IMR-90 (cell line): ENCODE data around the gene CENPN. TPM values are rescaled to one million over a fixed set of nuclear protein-coding genes. Genes with fewer than 3 reads are reported as not detected.

Experiments
- ATAC-seq: fragments of 200-7000 bp; cut with Tn5 transposase; 2 replicates; pipeline ENCODE4 v1.9.1; 2020; ENCODE audit warnings: low read depth, mild to moderate bottlenecking, moderate library complexity
- BruUV-seq: library from RNA; stranded (reverse); fragments of 400-500 nt; replicated peaks from 2 replicates; lab custom pipeline; 2021; lab: Mats Ljungman, UMichigan
- CTCF ChIA-PET: fragments of 300-600 bp; formaldehyde crosslinking; extraction: SDS; loops from one replicate; lab custom pipeline; 2021; ENCODE audit warnings: antibody characterized with exemption; lab: Yijun Ruan, JAX
- POLR2A ChIA-PET: fragments of 300-600 bp; sonication (Branson Sonifier 250); formaldehyde crosslinking; loops from one replicate; lab custom pipeline; 2022; ENCODE audit warnings: antibody characterized with exemption; ENCODE audit not compliant: unreplicated experiment; lab: Charles Lee
- DNase-seq: peaks from one replicate; pipeline ENCODE4 v3.0.0; 2013
- H2AFZ ChIP-seq: replicated peaks from 2 replicates; pipeline ENCODE3; 2013; ENCODE audit warnings: low read length, mild to moderate bottlenecking; ENCODE audit not compliant: poor library complexity
- H2AK5ac ChIP-seq: 2 replicates; pipeline ENCODE4 v1.6.1; 2013; ENCODE audit warnings: low read depth, low read length, inconsistent platforms
- H2AK9ac ChIP-seq: replicated peaks from 2 replicates; pipeline ENCODE3; 2013; ENCODE audit warnings: mild to moderate bottlenecking, low read depth, low read length, moderate library complexity; ENCODE audit not compliant: poor library complexity
- H2BK120ac ChIP-seq: 2 replicates; pipeline ENCODE4 v1.6.1; 2013; ENCODE audit warnings: low read depth, low read length, inconsistent platforms
- H2BK15ac ChIP-seq: 3 replicates; pipeline ENCODE4 v1.6.1; 2013; ENCODE audit warnings: low read depth, low read length, inconsistent platforms
- H2BK20ac ChIP-seq: 2 replicates; pipeline ENCODE4 v1.6.1; 2013; ENCODE audit warnings: low read depth, mild to moderate bottlenecking, inconsistent platforms, low read length, moderate library complexity
- H2BK5ac ChIP-seq: 2 replicates; pipeline ENCODE4 v1.6.1; 2013; ENCODE audit warnings: mild to moderate bottlenecking, low read depth, low read length, inconsistent platforms; ENCODE audit not compliant: poor library complexity, severe bottlenecking
- H3K14ac ChIP-seq: replicated peaks from 2 replicates; pipeline ENCODE4 v1.6.1; 2013; ENCODE audit warnings: low read depth, low read length, inconsistent platforms
- H3K18ac ChIP-seq: 2 replicates; pipeline ENCODE4 v1.6.1; 2013; ENCODE audit warnings: low read depth, low read length, control low read depth
- H3K23ac ChIP-seq: 2 replicates; pipeline ENCODE4 v1.6.1; 2013; ENCODE audit warnings: low read depth, low read length, inconsistent platforms
- H3K27ac ChIP-seq: 2 replicates; pipeline ENCODE4 v1.5.1; 2013; ENCODE audit warnings: mild to moderate bottlenecking, control low read depth, low read length; ENCODE audit not compliant: insufficient read depth
- H3K27me3 ChIP-seq: 2 replicates; pipeline ENCODE4 v1.6.1; 2013; ENCODE audit warnings: low read length; ENCODE audit not compliant: control insufficient read depth, insufficient read depth
- H3K36me3 ChIP-seq: 2 replicates; pipeline ENCODE4 v1.6.1; 2013; ENCODE audit warnings: low read length, mixed read lengths; ENCODE audit not compliant: control insufficient read depth, insufficient read depth
- H3K4ac ChIP-seq: 2 replicates; pipeline ENCODE4 v1.6.1; 2013; ENCODE audit warnings: low read depth, low read length, inconsistent platforms
- H3K4me1 ChIP-seq: 2 replicates; pipeline ENCODE4 v1.6.1; 2013; ENCODE audit warnings: low read length, mixed read lengths; ENCODE audit not compliant: control insufficient read depth, insufficient read depth
- H3K4me2 ChIP-seq: 2 replicates; pipeline ENCODE4 v1.6.1; 2013; ENCODE audit warnings: low read depth, mild to moderate bottlenecking, control low read depth, low read length, moderate library complexity
- H3K4me3 ChIP-seq: 2 replicates; pipeline ENCODE4 v1.5.1; 2013; ENCODE audit warnings: low read depth, mild to moderate bottlenecking, control low read depth, low read length, moderate library complexity; ENCODE audit not compliant: insufficient read depth
- H3K56ac ChIP-seq: 2 replicates; pipeline ENCODE4 v1.6.1; 2013; ENCODE audit warnings: low read length, inconsistent platforms; ENCODE audit not compliant: insufficient read depth; ENCODE audit errors: extremely low read depth
- H3K79me1 ChIP-seq, 2 experiments: 2 replicates each; pipeline ENCODE4 v1.6.1; 2013; ENCODE audit warnings: low read length in 2 of 2, inconsistent platforms in 1 of 2, low read depth in 1 of 2
- H3K9ac ChIP-seq: 2 replicates; pipeline ENCODE4 v1.6.1; 2013; ENCODE audit warnings: low read depth, low read length, control low read depth
- H3K9me1 ChIP-seq: 2 replicates; pipeline ENCODE4 v1.6.1; 2013; ENCODE audit warnings: low read length, inconsistent platforms; ENCODE audit not compliant: insufficient read depth
- H3K9me3 ChIP-seq: 2 replicates; pipeline ENCODE4 v1.6.1; 2013; ENCODE audit warnings: low read length; ENCODE audit not compliant: control insufficient read depth, insufficient read depth
- H4K20me1 ChIP-seq: 2 replicates; pipeline ENCODE4 v1.6.1; 2013; ENCODE audit warnings: low read length, inconsistent platforms; ENCODE audit not compliant: insufficient read depth
- H4K5ac ChIP-seq: 2 replicates; pipeline ENCODE4 v1.6.1; 2013; ENCODE audit warnings: mild to moderate bottlenecking, low read depth, low read length, control low read depth
- H4K8ac ChIP-seq, 2 experiments: 2 replicates each; pipeline ENCODE4 v1.6.1; 2013; ENCODE audit warnings: low read depth in 2 of 2, low read length in 2 of 2, control low read depth in 1 of 2, inconsistent platforms in 1 of 2
- H4K91ac ChIP-seq: 2 replicates; pipeline ENCODE4 v1.6.1; 2013; ENCODE audit warnings: low read depth, low read length, inconsistent platforms; ENCODE audit not compliant: insufficient read depth
- BHLHE40 ChIP-seq: fragments of 150-350 bp; IDR thresholded peaks from 2 replicates; pipeline ENCODE4 v1.6.1; 2016; ENCODE audit warnings: mild to moderate bottlenecking, low read depth, low read length
- CEBPB ChIP-seq: IDR thresholded peaks from 2 replicates; pipeline ENCODE4 v1.6.1; 2012; ENCODE audit warnings: low read depth, low read length, improper control_type of control experiment
- CHD1 ChIP-seq: IDR thresholded peaks from 2 replicates; pipeline ENCODE4 v1.6.1; 2012; ENCODE audit warnings: low read depth, low read length, improper control_type of control experiment
- FOS ChIP-seq: fragments of 150-350 bp; IDR thresholded peaks from 2 replicates; pipeline ENCODE4 v1.6.1; 2016; ENCODE audit warnings: low read depth, low read length
- MAZ ChIP-seq: IDR thresholded peaks from 2 replicates; pipeline ENCODE4 v1.6.1; 2012; ENCODE audit warnings: low read depth, mild to moderate bottlenecking, low read length, improper control_type of control experiment, moderate library complexity, borderline replicate concordance
- POLR2A ChIP-seq: IDR thresholded peaks from 2 replicates; pipeline ENCODE4 v1.6.1; 2012; ENCODE audit warnings: mild to moderate bottlenecking, low read depth, low read length
- RAD21 ChIP-seq: IDR thresholded peaks from 2 replicates; pipeline ENCODE4 v1.6.1; 2012; ENCODE audit warnings: low read length, improper control_type of control experiment
- RCOR1 ChIP-seq: IDR thresholded peaks from 2 replicates; pipeline ENCODE4 v1.6.1; 2012; ENCODE audit warnings: mild to moderate bottlenecking, low read length, improper control_type of control experiment; ENCODE audit not compliant: insufficient replicate concordance
- RFX5 ChIP-seq: IDR thresholded peaks from 2 replicates; pipeline ENCODE4 v1.8.0; 2012; ENCODE audit warnings: low read depth, mild to moderate bottlenecking, low read length, moderate library complexity
- SMC3 ChIP-seq: fragments of 150-350 bp; IDR thresholded peaks from 2 replicates; pipeline ENCODE4 v1.6.1; 2016; ENCODE audit warnings: low read depth, mild to moderate bottlenecking, antibody characterized with exemption, low read length, moderate library complexity
- WGBS, 2 experiments: methylation state at CpG; one replicate each; pipeline versions ENCODE4 v1.1.5 to v1.1.7; 2013; ENCODE audit warnings: missing lambda C conversion rate in 2 of 2; ENCODE audit not compliant: insufficient read length in 1 of 2; ENCODE audit errors: extremely low coverage in 2 of 2; 5-methylcytosine and 5-hydroxymethylcytosine counted together
- dilution Hi-C: fragments of 300-500 bp; cut with HindIII; formaldehyde crosslinking; loops from one replicate; pipeline ENCODE4 v1.14.3; 2018; ENCODE audit warnings: low sequenced_read_pairs; ENCODE audit not compliant: unreplicated experiment
- in situ Hi-C: fragments of 300-500 bp; cut with MboI; formaldehyde crosslinking; loops from 3 replicates; pipeline ENCODE4 v1.14.3; 2019; ENCODE audit warnings: low sequenced_read_pairs, inconsistent platforms, mixed read lengths
- intact Hi-C: fragments of 100-400 bp; cut with micrococcal nuclease; formaldehyde crosslinking; loops from 2 replicates; pipeline ENCODE4 v1.10.0; 2022
- polyA plus RNA-seq, 3 experiments: library from polyadenylated mRNA; depleted of rRNA; stranded (reverse); fragments of >200 nt; gene quantifications; 2 replicates each; pipeline ENCODE4 v1.2.3, GENCODE V29; 2012; ENCODE audit warnings: low replicate concordance in 1 of 3
- total RNA-seq: library from RNA; depleted of rRNA; stranded (reverse); fragments of >200 nt; gene quantifications from 2 replicates; pipeline ENCODE4 v1.2.3, GENCODE V29; 2012
- TF ChIP-seq, protein P1 (sequence below): fragments of 150-350 bp; IDR thresholded peaks from 2 replicates; pipeline ENCODE4 v1.6.1; 2017; ENCODE audit warnings: mild to moderate bottlenecking, antibody characterized with exemption, low read length, low read depth
- TF ChIP-seq, protein P2 (sequence below): conservative IDR thresholded peaks from 2 replicates; pipeline ENCODE4 v1.5.1; 2012; ENCODE audit warnings: mild to moderate bottlenecking, low read depth, low read length, improper control_type of control experiment
- TF ChIP-seq, protein P3 (sequence below): fragments of 150-350 bp; IDR thresholded peaks from 2 replicates; pipeline ENCODE4 v1.6.1; 2016; ENCODE audit warnings: low read depth, mild to moderate bottlenecking, low read length, moderate library complexity, borderline replicate concordance

Gene CENPN
- total and polyA plus RNA-seq, 2 of the 4 experiments (the other 2 are of a cell fraction), result 20.5 to 22.8 TPM

DNA sequence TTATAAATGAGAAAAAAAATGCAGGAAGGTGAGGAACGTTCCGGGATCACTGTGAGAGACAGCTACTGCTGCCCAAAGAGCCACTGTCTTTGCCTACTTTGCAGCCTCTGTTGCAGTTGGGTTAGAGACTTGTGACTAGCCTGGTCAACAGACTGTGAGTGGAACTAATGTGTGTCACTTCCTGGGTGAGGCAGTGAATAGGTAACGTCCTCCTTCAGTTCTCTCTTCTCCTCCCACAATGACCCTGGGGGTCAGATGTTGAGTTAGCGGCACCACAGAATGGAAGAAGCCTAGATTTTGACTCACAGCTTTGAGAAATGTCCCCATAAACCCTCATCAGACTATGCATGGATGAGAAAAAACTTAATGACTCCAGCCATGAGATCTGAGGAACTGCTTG is 64.8 kb downstream of the CENPN start:
- no peak overlapping the region for H2BK5ac ChIP-seq
- ATAC-seq, result no peak
- H4K91ac ChIP-seq, result no peak overlapping the region
- no peak overlapping the region for H2AK9ac ChIP-seq
- DNase-seq, result peak; percentile 12
- H3K9me1 ChIP-seq, result 0 out of 2 replicates have a peak, but pooled peaks cover 3% of the 10 kb centered on the region
- no peak overlapping the region for H3K14ac ChIP-seq
- no peak overlapping the region for H3K9ac ChIP-seq
- no peak overlapping the region for H2AK5ac ChIP-seq
- TF ChIP-seq RFX5 (no peak), MAZ (no peak), FOS (no peak), RAD21 (no peak), CHD1 (no peak), RCOR1 (no peak), CEBPB (no peak), SMC3 (no peak), POLR2A (no peak), BHLHE40 (no peak)
- TF ChIP-seq, protein P1, sequence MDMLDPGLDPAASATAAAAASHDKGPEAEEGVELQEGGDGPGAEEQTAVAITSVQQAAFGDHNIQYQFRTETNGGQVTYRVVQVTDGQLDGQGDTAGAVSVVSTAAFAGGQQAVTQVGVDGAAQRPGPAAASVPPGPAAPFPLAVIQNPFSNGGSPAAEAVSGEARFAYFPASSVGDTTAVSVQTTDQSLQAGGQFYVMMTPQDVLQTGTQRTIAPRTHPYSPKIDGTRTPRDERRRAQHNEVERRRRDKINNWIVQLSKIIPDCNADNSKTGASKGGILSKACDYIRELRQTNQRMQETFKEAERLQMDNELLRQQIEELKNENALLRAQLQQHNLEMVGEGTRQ, result no peak
- TF ChIP-seq, protein P2, sequence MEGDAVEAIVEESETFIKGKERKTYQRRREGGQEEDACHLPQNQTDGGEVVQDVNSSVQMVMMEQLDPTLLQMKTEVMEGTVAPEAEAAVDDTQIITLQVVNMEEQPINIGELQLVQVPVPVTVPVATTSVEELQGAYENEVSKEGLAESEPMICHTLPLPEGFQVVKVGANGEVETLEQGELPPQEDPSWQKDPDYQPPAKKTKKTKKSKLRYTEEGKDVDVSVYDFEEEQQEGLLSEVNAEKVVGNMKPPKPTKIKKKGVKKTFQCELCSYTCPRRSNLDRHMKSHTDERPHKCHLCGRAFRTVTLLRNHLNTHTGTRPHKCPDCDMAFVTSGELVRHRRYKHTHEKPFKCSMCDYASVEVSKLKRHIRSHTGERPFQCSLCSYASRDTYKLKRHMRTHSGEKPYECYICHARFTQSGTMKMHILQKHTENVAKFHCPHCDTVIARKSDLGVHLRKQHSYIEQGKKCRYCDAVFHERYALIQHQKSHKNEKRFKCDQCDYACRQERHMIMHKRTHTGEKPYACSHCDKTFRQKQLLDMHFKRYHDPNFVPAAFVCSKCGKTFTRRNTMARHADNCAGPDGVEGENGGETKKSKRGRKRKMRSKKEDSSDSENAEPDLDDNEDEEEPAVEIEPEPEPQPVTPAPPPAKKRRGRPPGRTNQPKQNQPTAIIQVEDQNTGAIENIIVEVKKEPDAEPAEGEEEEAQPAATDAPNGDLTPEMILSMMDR, result no peak
- TF ChIP-seq, protein P3, sequence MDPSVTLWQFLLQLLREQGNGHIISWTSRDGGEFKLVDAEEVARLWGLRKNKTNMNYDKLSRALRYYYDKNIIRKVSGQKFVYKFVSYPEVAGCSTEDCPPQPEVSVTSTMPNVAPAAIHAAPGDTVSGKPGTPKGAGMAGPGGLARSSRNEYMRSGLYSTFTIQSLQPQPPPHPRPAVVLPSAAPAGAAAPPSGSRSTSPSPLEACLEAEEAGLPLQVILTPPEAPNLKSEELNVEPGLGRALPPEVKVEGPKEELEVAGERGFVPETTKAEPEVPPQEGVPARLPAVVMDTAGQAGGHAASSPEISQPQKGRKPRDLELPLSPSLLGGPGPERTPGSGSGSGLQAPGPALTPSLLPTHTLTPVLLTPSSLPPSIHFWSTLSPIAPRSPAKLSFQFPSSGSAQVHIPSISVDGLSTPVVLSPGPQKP, result no peak
- H4K20me1 ChIP-seq, result no peaks in the 10 kb centered on the region; the same call in 1 of the 2 replicates
- in situ Hi-C loops, result no loop called here
- no peak overlapping the region for H2BK120ac ChIP-seq
- no peak overlapping the region for H3K4ac ChIP-seq
- BruUV-seq, result no TSS peak
- peak overlapping the region; percentile 5 for H2AFZ ChIP-seq
- H2BK20ac ChIP-seq, result no peak overlapping the region
- H3K4me2 ChIP-seq, result no peak overlapping the region
- no peaks in the 10 kb centered on the region for H3K79me1 ChIP-seq
- no CpG with 5 or more reads among the region's 4 CpGs for WGBS, 2 experiments
- H3K56ac ChIP-seq, result no peak overlapping the region
- H4K8ac ChIP-seq, result no peak overlapping the region
- dilution Hi-C loops, result no loop called here
- no peak overlapping the region for H3K23ac ChIP-seq
- H3K9me3 ChIP-seq, result no peaks in the 10 kb centered on the region
- intact Hi-C loops, result no loop called here
- H3K27ac ChIP-seq, result no peak overlapping the region
- no peak overlapping the region for H3K4me3 ChIP-seq
- no peak overlapping the region for H2BK15ac ChIP-seq
- no peaks in the 10 kb centered on the region for H3K36me3 ChIP-seq
- H3K4me1 ChIP-seq, result no peaks in the 10 kb centered on the region
- H3K18ac ChIP-seq, result no peak overlapping the region
- POLR2A ChIA-PET, result no interaction called here
- H3K27me3 ChIP-seq, result no peaks in the 10 kb centered on the region
- H4K5ac ChIP-seq, result no peak overlapping the region
- CTCF ChIA-PET, result no interaction called here
